Fibroblast of mammary gland (primary cell): ENCODE measurements around the gene MOGAT2.

Source experiments
- DNase-seq: peaks from one replicate; pipeline ENCODE4 v3.0.0-alpha.2; 2010; ENCODE audit warnings: low read depth
- H3K4me3 ChIP-seq: 2 replicates; pipeline ENCODE4 v1.5.1; 2011; ENCODE audit warnings: low read depth, mild to moderate bottlenecking, low read length, moderate library complexity; ENCODE audit not compliant: control insufficient read depth
- CTCF ChIP-seq: conservative IDR thresholded peaks from 2 replicates; pipeline ENCODE4 v1.5.1; 2011; ENCODE audit warnings: low read depth, low read length, inconsistent platforms; ENCODE audit not compliant: control insufficient read depth, insufficient read depth

The MOGAT2 gene

GRCh38 chr11:75780888-75781287 lies 63.2 kb downstream of the MOGAT2 start:
- no peak overlapping the region for H3K4me3 ChIP-seq
- no peak for TF ChIP-seq CTCF
- DNase-seq: no peak

GRCh38 chr11:75781296-75781695 lies 63.7 kb downstream of the MOGAT2 start:
- TF ChIP-seq CTCF: no peak
- no peak for DNase-seq
- H3K4me3 ChIP-seq: no peak overlapping the region

GRCh38 chr11:75781831-75782230 lies 64.2 kb downstream of the MOGAT2 start:
- no peak overlapping the region for H3K4me3 ChIP-seq
- no peak for DNase-seq
- TF ChIP-seq CTCF: no peak
